Islet precursor cell (in vitro differentiated cells): ENCODE data around the gene KCNMA1.

Experiments used
- DNase-seq: peaks from one replicate; pipeline ENCODE4 v3.0.0-alpha.2; 2018

Gene KCNMA1

DNA sequence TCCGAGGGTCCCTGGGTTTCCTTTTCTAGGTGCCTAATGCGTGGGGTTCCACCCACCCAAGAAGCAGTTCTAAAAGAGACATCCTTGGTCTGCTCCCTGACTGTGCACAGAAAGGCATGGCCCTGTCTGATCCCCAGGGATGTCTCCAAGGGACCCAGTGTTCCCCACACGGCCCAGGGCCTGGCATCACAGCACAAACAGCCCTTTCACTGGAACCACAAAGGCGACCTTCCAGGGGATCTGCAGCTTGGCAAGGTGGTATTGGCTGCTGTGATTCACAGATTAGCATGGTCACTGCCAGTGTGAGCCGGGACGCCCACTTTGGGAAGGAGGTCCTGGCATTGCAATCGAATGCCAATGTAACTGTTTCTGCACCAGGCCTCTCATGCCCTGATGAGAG lies 6.4 kb downstream of the KCNMA1 start:
- DNase-seq, result no peak

GRCh38 chr10:77630507-77630848 lies 7.1 kb downstream of the KCNMA1 start:
- DNase-seq, result no peak

DNA sequence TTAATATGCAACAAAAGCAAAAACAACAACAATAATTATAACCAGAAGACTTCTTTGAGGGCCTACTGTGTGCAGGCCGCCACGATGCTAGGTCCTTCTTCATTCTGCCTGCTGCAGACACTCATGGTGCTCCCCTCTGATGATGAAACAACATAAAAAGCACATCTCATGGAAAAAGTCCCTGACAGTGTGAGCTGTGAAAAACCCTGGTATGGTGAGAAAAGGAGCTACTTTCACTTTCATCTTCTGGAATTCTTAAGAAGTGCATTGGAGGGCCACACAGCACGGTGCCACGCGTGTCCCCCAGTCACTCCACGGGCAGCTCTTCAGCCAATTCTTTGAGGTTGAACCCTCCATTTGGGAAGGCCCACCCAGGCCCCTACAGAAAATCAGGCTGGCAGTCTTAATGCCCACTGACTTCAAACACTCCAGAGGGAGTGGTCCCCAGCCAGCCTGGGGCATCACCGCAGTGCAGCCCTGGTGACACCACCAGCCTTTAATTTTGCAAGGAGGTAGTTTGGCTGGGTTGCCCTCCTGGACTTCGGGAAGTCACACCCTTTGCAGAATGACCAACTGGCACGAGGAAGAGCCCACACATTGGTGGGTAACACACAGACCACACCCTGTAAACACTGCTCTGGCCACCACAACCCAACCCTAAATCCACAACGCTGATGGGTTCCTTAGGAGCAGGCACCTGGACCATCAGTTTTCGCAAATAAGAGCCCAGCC lies 7.7 kb downstream of the KCNMA1 start:
- DNase-seq, result no peak

DNA sequence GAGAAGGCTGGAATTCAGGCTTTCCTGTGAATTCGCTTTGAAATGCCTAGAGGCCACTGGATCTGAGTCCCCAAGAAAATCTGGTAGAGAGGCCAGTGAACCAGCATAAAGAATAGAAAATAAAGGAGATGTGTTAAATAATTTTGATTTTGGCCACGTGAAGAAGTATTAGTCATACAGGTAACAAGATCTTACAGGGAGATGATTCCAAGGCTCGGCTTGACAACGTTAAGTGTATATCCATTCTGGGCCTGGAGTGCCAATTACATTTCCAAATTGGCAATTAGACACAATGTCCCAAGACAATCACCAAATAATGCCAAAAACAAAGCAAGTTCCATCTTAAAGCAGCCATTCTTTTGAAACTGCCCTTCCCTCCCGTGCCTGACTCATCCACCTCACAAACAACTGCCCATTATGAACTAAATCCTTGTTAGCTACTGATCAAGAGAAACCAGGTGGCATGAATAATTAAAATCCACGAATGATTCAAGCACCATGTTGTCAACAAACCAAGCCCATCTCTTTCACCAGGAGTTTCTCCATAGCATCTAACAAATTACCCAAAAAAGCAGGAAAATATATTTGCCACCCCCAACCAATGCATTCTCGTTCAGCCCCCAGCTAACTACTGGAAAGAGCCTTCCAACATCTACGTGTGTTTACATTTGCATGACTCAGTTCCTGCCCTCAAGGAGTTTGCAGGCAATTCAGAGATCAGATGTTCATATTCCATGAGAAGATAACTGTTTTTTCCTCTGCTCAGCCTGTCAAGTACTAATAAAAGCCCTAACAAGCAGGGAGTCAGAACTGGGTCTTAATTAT lies 8.5 kb downstream of the KCNMA1 start:
- no peak for DNase-seq

DNA sequence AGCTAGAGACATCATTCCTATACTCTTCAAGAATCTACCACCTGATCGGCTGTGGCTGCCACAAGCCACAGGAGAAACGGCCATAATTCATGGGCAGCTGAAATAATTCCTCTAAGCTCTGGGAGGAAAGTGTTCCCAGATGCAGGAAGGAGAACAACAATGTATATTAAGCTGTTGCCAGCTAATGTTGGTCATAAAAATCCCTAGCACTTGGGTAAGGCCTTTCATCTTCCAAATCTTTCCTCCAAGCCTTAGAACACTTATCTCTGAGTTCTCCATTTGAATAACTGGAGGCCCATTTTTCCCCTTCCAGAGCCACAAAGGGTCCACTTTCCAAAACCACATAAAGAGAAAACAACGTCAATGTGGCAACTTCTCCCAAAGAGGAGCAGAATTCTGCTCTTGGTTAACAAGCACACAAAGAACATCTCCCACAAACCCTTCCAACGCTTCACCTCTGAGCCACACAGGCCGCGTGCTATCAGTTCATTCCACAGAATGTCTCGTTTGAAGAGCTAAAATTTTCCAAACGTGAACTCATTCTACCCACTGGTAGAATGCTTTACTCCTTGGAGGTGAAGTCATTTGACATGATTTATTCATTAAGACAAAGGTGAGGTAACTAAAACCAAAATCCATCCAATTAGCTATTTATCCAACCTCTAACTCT lies 11.2 kb downstream of the KCNMA1 start:
- no peak for DNase-seq

GRCh38 chr10:77625379-77625778 lies 12.2 kb downstream of the KCNMA1 start:
- no peak for DNase-seq

- no peak for DNase-seq
Observed at GRCh38 chr10:77622889-77623291, 14.7 kb downstream of the KCNMA1 start.

- DNase-seq, result no peak
Observed at GRCh38 chr10:77620731-77621130, 16.9 kb downstream of the KCNMA1 start.

GRCh38 chr10:77619964-77620703 lies 17.5 kb downstream of the KCNMA1 start:
- no peak for DNase-seq

DNA sequence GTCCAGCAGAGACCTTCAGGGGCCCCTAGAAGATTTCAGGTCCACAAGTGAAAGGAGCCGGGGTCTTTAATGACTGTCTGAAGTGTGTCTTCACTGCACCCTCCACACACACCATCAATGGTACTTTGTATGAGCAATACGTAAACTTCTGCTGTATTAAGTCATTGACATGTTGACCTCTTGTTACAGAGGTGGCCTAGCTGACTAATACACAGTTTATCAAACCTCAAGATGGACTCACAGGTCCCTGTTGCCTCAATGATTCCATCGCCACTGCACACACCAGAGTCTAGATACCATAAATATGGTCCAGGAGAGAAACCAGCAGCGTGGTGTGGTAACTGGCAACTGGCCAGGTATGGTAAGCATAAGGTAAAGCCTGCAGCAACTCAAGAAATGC lies 19.5 kb downstream of the KCNMA1 start:
- DNase-seq, result no peak

DNA sequence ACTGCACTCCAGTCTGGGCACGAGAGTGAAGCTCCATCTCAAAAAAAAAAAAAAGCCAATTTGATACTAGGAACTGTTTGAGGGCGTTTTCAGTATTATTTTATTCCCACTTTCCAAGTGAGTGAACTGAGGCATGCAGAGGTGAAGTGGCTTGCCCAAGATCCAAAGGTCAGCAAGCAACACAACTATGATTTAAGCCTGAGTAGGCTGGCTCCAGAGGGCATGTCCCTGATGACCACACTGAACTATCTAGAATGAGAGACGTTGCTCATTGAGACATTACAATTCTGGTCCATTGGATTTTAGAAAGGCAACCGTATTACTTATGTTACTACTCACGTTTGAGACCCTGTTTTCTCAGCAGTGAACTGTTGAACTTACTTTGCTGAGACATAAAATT lies 20.8 kb downstream of the KCNMA1 start:
- DNase-seq, result no peak

GRCh38 chr10:77614778-77615625 lies 22.6 kb downstream of the KCNMA1 start:
- DNase-seq, result no peak

GRCh38 chr10:77613476-77614130 lies 24.0 kb downstream of the KCNMA1 start:
- DNase-seq, result no peak

DNA sequence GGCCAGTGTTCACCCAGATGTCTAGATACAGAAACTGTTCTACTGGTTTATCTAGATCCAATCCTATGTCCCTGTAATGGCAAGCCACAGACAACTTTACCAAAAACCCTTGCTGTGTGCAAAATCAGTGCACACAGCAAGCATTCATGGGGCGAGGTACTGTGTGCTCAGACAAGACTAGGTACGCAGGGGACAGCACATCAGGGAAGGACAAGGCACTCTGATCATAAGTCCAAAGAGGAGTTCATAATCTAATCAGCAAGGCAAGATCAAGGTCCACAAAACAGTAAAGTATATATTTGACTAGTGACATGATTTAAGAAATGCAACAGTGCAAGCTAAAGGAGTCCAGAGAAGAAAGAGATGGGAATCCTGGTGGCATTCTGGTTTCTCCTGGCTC lies 25.9 kb downstream of the KCNMA1 start:
- DNase-seq, result no peak

DNA sequence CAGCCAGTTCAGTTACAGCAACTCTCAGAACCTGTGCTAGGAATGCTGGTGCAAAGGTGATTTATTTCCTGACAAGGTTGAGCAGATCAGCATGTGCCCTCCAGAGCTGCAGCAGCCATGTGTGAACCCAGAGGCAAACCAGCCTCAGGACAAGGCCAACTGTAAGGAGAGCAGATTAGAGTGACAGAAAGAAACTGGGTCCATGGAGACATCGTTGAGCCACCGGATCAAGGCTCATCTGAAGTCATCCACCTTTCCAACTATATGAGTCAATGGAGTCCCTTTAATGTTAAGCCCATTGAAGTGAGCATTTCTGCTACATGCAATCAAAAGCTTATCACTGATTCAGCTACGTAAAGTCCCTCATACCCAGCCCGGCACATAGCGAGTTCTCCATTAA lies 26.4 kb downstream of the KCNMA1 start:
- no peak for DNase-seq

- no peak for DNase-seq
Observed at GRCh38 chr10:77609781-77610272, 27.8 kb downstream of the KCNMA1 start.

- no peak for DNase-seq
Observed at GRCh38 chr10:77608281-77608680, 29.3 kb downstream of the KCNMA1 start.

DNA sequence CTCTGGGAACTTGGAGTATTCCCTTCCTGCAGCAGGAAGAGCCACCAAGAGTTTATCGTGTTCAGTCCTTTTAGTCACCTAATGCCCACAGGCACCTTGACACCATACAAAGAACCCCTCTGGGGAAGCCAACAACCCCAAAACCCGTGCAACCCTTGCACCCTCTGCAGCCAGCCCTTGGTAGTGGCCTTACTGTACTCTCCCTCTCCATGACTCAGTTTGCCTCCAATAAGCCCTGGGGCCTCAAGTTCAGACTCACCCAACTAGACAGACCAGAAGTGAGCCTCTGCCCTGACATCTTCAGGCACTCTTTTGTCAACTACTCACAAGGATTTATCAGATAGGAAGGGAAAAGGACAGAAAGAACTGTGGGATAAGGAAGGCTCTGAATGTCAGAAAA lies 30.9 kb downstream of the KCNMA1 start:
- peak; percentile 83 for DNase-seq

DNA sequence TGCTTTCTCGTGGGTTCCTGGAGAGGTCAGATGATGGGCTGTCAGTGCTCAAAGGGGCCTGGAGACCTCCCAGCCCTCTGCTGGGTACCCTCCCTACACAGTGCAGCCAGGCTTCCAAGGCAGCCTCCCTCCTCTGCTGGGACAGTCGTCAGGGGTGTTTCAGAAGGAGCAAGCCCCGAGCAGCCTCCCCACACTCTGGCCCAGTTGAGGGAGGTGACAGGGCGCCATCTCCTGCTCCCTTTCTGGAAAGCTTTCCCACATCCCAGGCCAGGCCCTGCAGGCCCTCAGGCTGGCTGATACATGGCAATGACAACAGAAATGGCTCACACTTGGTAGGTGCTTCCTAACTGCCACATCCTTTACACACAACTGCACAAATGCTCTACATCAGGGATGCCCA lies 32.1 kb downstream of the KCNMA1 start:
- DNase-seq, result peak; percentile 77

- DNase-seq, result no peak
Observed at GRCh38 chr10:77604941-77605351, 32.7 kb downstream of the KCNMA1 start.

DNA sequence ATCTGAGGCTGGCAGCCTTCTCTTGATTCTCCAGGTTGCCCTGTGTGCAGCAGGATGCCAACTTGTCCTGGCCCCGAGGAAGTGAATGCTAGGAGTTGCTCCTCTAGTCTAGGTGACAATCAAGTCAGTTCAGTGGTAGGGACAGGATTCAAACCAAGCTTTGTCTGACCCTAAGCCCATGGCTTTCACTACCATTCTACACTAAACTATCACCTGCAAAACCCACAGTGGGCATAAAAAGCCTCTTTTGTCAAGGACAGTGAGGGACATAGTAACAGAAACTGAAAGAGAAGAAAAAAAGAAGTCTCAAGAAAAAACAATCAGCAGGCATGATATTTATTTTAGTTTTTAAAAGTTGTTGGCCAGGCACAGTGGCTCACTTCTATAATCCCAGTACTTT lies 33.5 kb downstream of the KCNMA1 start:
- no peak for DNase-seq

GRCh38 chr10:77603534-77603927 lies 34.1 kb downstream of the KCNMA1 start:
- peak; percentile 69 for DNase-seq
